HG02981 (cell line): ENCODE results near the gene PSMC6.
"Not testable (repeated sequence)": the region's sequence is repeated elsewhere in the genome, so short reads cannot be mapped to it uniquely, and the experiment has no call there.

ENCODE experiments used
- ATAC-seq: cut with Tn5 transposase; IDR thresholded peaks from one replicate; pipeline ENCODE4 v1.9.1; 2021; ENCODE audit warnings: mild to moderate bottlenecking, moderate library complexity; ENCODE audit not compliant: unreplicated experiment

The PSMC6 gene

GRCh38 chr14:52711666-52712065 is 4.7 kb downstream of the PSMC6 start:
- no peak for ATAC-seq

GRCh38 chr14:52716155-52716554 is 9.2 kb downstream of the PSMC6 start:
- ATAC-seq, result no peak

- ATAC-seq, result no peak
These were observed 16.7 kb downstream of the PSMC6 start for GRCh38 chr14:52723514-52724359.

GRCh38 chr14:52724360-52724644 is 17.3 kb downstream of the PSMC6 start:
- no peak for ATAC-seq

- ATAC-seq, result not testable (repeated sequence)
These were observed 20.5 kb downstream of the PSMC6 start for GRCh38 chr14:52727509-52727908.

GRCh38 chr14:52729035-52729434 is 22.0 kb downstream of the PSMC6 start:
- ATAC-seq, result not testable (repeated sequence)

- no peak for ATAC-seq
These were observed 22.6 kb downstream of the PSMC6 start for GRCh38 chr14:52729585-52729924.

GRCh38 chr14:52729925-52730708 is 23.1 kb downstream of the PSMC6 start, which contains the start of gene STYX:
Gene STYX (plus strand): TSS chr14:52730166. CDS start chr14:52730475, 309 bp downstream.
- peak; percentile 94 for ATAC-seq

- ATAC-seq, result no peak
These were observed 23.7 kb downstream of the PSMC6 start for GRCh38 chr14:52730709-52731111.

GRCh38 chr14:52733824-52734223 is 26.8 kb downstream of the PSMC6 start:
- ATAC-seq, result no peak

GRCh38 chr14:52735921-52736489 is 29.0 kb downstream of the PSMC6 start:
- ATAC-seq, result no peak

- ATAC-seq, result no peak
These were observed 31.4 kb downstream of the PSMC6 start for GRCh38 chr14:52738409-52738808.

- ATAC-seq, result no peak
These were observed 33.8 kb downstream of the PSMC6 start for GRCh38 chr14:52740751-52741150.

GRCh38 chr14:52741865-52742264 is 34.9 kb downstream of the PSMC6 start:
- no peak for ATAC-seq

- no peak for ATAC-seq
These were observed 41.8 kb downstream of the PSMC6 start for GRCh38 chr14:52748647-52749292.

- ATAC-seq, result no peak
These were observed 48.8 kb downstream of the PSMC6 start for GRCh38 chr14:52755607-52756316.

- no peak for ATAC-seq
These were observed 52.1 kb downstream of the PSMC6 start for GRCh38 chr14:52759145-52759544.

- ATAC-seq, result not testable (repeated sequence)
These were observed 55.9 kb downstream of the PSMC6 start for GRCh38 chr14:52762923-52763322.

- no peak for ATAC-seq
These were observed 60.2 kb downstream of the PSMC6 start for GRCh38 chr14:52767058-52767833.

- ATAC-seq, result no peak
These were observed 62.9 kb downstream of the PSMC6 start for GRCh38 chr14:52769887-52770286.
